ENCODE data around the gene ANGPTL8. TPM values are rescaled to one million over a fixed set of nuclear protein-coding genes. Genes with fewer than 3 reads are reported as not detected.

ANGPTL8 gene
- total and polyA plus RNA-seq, 9 of the 15 experiments (the other 6 are each of a cell fraction or from before 2014, with no cell fraction given) = not detected

DNA sequence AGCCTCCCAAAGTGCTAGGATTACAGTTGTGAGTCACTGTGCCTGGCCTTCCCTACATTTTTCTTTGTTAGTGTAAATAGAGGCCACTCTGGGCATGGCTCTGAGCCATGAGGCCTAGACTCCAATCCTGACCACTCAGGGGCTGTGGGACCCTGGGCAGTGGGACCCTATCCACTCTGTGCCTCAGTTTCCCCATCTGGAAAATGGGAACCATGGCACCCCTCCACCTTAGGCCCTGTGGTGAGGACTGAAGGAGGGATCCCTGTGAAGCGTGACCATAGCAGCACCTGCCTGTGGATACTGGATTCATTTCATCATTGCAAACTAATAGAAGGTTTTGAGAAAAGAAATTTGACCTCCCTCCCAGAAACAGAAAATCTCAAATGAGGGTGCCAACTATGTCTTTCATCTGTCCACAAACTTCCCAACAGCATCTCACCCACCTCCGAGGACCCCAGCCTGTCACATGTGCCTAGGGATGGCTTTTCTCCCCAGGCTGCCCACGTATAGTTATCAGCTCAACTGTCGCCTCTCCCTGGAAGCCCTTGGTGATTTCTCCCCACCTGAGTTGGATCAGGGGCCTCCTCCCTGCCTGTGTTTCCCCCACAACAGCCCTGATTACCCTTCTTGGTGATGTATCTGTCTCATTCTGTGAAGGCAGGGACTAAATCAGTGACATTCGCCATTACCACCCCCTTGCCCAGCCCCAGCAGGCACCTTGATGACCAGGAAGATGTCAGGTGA lies 5.6 kb downstream of the ANGPTL8 start:
- Histone ChIP-seq H3K9ac (ENCODE audit: insufficient read depth in 1 of 2, low read depth in 2 of 2, low read length in 2 of 2) (no peak overlapping the region), H3K9me3 (replicated peaks; ENCODE audit: control insufficient read depth, insufficient read depth, low read depth, low read length) (no peaks in the 10 kb centered on the region), H3K4me3 (no peak overlapping the region), H3K27me3 (ENCODE audit: control insufficient read depth in 2 of 2, insufficient read depth in 2 of 2, low read length in 2 of 2) (no peaks in the 10 kb centered on the region), H3K79me2 (ENCODE audit: control insufficient read depth, insufficient read depth, low read length) (no peaks in the 10 kb centered on the region), H4K20me1 (replicated peaks; ENCODE audit: control insufficient read depth, insufficient read depth, low read length) (no peaks in the 10 kb centered on the region), H2AFZ (ENCODE audit: low read depth, low read length) (no peak overlapping the region), H3K36me3 (ENCODE audit: control insufficient read depth, insufficient read depth, low read length) (peaks cover 11% of the 10 kb centered on the region; the same call in 1 of the 3 replicates), H3K9me1 (ENCODE audit: control insufficient read depth, insufficient read depth, low read length) (no peaks in the 10 kb centered on the region), H3K27ac (ENCODE audit: extremely low read depth, low read depth, low read length) (no peak overlapping the region), H3K4me1 (replicated peaks in 1 of 2; ENCODE audit: control insufficient read depth in 2 of 2, insufficient read depth in 2 of 2, low read length in 2 of 2) (peaks cover 0 to 22% of the 10 kb centered on the region in 2 experiments; a peak in 2 of 5 replicates), H3K4me2 (ENCODE audit: insufficient read depth, low read length) (no peak overlapping the region)
- in situ Hi-C loops (cut with MboI) = no loop called here
- intact Hi-C loops (cut with micrococcal nuclease) = no loop called here
- ATAC-seq = no peak
- CTCF ChIA-PET (ENCODE audit: low intra/inter-chr PET ratio) = no interaction called here
- POLR2A ChIA-PET = interaction anchor here (0.6 kb wide), 1 partner anchor 377 kb away, joined by 4 read pairs; no protein-coding TSS in a partner anchor
- peak in 1 of 2 experiments; percentile 25; a peak in 2 of 4 replicates for TF ChIP-seq KDM1A (IDR thresholded peaks at IDR 0.05)
- TF ChIP-seq CEBPG (CRISPR knock-in tag; IDR thresholded peaks at IDR 0.05) = no peak
- no peak for TF ChIP-seq CEBPG (tag; conservative IDR thresholded peaks at IDR 0.05 in 1 of 2, IDR thresholded peaks at IDR 0.05 in 1 of 2)
- peak; percentile 96 for TF ChIP-seq ZFP36 (IDR thresholded peaks at IDR 0.05; ENCODE audit: low read depth, low read length, partially characterized antibody)
- TF ChIP-seq, protein P1, sequence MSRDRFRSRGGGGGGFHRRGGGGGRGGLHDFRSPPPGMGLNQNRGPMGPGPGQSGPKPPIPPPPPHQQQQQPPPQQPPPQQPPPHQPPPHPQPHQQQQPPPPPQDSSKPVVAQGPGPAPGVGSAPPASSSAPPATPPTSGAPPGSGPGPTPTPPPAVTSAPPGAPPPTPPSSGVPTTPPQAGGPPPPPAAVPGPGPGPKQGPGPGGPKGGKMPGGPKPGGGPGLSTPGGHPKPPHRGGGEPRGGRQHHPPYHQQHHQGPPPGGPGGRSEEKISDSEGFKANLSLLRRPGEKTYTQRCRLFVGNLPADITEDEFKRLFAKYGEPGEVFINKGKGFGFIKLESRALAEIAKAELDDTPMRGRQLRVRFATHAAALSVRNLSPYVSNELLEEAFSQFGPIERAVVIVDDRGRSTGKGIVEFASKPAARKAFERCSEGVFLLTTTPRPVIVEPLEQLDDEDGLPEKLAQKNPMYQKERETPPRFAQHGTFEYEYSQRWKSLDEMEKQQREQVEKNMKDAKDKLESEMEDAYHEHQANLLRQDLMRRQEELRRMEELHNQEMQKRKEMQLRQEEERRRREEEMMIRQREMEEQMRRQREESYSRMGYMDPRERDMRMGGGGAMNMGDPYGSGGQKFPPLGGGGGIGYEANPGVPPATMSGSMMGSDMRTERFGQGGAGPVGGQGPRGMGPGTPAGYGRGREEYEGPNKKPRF (IDR thresholded peaks at IDR 0.05; ENCODE audit: low read depth, low read length) = no peak
- TF ChIP-seq ZNF436 (CRISPR knock-in tag; IDR thresholded peaks at IDR 0.05) = peak; percentile 57; the same call in 1 of the 2 replicates
- peak; percentile 62; the same call in 1 of the 2 replicates for TF ChIP-seq BCOR (IDR thresholded peaks at IDR 0.05)
- peak; percentile 63 for TF ChIP-seq RBM25 (IDR thresholded peaks at IDR 0.05; ENCODE audit: low read depth, low read length, severe bottlenecking)
- BruUV-seq (replicated peaks) = no TSS peak
- 47% methylated on average over 5 of the region's 5 CpGs for WGBS (ENCODE audit: insufficient coverage, low coverage, missing lambda C conversion rate)
- DNase-seq (ENCODE audit: extremely low read depth in 1 of 4, low spot score in 3 of 4) = no peak
- no peak for FAIRE-seq

Data from K562 (cell line).